ENCODE measurements around the gene RAB44.
"Not testable (repeated sequence)": the region's sequence is repeated elsewhere in the genome, so short reads cannot be mapped to it uniquely, and the experiment has no call there.

The RAB44 gene, protein sequence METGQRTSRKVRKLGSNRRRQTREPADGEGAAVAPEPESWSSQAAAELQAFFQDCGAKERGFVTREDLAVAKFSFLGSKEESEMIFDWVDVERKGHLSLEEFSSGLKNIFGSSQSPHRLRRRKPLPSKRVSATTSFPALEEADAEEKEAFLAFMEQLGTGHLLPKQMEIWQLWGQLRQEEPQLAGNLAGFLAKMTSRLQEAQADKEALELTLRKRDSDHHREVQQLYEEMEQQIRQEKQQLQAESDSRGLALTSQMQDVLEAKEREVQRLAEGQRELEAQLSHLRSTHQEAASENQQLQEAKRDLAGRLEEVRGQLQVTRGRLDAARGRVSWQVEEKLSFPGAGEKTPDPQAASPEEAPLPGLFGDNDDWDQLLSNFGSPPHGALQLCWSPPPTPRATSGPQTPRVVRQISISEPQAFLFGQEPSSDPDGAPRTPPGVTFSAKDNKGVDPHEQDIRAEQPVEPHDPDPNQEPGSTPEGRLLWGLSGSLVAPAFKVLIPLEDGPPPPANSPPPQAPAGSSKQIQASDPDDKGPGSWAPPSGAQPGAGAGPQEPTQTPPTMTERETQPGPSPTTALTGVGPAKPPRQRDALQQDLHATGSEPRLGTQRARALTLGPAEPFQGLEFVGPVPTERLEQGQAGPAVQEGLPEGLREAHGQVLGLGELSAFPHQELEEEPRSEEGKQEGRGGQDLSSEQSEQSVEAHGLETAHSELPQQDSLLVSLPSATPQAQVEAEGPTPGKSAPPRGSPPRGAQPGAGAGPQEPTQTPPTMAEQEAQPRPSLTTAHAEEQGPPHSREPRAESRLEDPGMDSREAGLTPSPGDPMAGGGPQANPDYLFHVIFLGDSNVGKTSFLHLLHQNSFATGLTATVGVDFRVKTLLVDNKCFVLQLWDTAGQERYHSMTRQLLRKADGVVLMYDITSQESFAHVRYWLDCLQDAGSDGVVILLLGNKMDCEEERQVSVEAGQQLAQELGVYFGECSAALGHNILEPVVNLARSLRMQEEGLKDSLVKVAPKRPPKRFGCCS

DNA sequence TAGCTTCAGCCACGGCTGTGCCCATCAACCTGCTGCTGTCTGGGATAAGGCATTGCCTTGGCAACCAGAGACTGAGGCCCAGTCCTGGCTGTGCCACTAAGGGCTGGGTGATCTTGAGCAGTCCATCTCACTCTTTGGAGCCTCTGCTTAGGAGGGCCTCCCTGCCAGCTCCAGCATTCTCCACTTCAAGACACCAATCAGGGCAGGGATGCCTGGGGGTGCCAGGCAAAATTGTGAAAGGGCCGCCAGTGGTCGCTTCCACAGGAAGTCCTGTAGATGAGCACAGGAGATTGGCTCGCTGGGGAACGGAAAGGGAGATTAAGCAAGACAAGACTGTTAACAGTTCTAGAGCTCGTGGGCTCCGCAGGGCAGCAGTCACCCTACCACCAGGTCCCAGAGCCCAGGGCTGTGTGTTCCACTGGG lies at the start of gene RAB44:
TSS of gene RAB44 (plus strand) at position 346 of the 423 bp plus-strand sequence. CDS start 6,410 bp downstream, outside the sequence.
- no peak for DNase-seq

DNA sequence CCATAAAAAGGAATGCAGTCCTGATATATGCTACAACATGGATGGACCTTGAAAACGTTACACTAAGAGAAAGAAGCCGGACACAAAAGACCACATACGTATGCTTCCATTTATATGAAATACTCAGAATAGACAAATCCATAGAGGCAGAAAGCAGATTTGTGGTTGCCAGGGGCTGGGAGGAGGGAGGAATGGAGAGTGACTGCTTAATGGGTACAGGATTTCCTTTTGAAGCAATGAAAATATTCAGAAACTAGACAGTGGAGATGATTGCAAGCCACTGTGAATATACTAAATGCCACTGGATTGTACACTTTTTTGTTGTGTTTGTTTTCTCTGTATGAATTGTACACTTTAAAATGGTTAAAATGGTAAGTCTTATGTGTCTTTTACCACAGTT lies 48.5 kb upstream of the RAB44 start:
- DNase-seq: no peak

DNA sequence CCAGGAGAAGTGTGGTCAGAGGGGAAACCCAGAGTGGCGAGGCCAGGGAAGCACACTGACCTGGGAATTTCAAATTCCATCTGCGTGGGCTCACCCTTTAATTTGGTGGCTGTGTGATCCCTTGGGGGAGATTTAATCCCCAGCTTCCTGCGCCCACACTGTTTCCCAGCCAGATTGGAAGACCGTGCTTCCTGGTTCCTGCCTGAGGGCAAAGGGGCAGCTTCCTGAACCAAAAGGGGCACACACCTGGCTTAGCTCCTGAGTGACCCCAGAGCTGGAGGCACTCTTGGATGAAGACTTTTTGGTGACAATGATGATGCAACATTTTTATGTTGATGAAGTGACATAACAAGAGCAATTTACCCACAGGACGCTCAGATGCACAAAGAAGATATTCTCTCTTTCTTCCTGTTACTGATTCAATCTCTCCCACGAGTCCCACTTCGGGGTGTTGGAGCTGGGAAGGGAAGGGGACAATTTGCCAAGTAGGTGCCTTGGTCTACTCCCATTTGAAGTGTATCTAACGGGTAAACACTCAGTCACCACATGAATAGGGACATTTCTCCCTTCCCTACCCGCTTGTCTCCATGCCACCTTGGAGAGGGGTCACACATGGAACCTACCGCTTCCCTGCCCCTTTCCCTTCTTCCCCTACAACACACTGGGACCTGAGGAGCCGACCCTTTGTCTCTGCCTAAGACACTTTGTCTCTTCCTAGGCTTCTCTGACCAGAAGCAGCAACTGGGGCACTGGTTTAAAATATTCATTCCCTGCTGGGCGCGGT lies 47.7 kb upstream of the RAB44 start:
- DNase-seq: no peak

DNA sequence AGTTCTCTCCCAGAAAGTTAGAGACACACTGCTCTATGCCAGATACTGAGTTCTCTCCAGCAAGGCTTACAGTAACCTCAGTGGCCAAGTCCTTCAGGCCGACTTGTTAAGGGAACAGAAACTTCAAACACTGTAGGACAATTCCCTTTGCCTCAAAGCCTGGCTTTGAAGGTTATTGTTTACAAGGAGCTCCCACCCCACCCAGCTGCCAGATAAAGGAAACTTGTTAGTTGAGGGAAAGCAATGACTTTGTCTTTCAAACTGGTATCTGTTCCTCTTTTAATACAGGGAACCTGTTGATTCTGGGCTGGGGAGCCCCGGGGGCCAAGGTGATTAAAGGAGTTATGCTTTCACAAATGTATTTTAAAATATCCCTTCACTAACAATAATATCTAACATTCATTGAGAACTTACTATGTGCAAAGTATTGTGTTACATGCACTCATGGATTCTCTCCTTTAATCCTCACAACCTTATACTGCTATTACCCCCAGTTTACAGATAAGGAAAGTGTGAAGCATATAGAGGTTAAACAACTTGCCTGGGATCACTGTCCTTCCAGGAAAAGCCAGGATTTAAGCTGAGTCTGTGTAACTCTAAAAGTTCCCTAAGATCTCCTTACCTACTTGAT lies 46.7 kb upstream of the RAB44 start:
- no peak for DNase-seq

DNA sequence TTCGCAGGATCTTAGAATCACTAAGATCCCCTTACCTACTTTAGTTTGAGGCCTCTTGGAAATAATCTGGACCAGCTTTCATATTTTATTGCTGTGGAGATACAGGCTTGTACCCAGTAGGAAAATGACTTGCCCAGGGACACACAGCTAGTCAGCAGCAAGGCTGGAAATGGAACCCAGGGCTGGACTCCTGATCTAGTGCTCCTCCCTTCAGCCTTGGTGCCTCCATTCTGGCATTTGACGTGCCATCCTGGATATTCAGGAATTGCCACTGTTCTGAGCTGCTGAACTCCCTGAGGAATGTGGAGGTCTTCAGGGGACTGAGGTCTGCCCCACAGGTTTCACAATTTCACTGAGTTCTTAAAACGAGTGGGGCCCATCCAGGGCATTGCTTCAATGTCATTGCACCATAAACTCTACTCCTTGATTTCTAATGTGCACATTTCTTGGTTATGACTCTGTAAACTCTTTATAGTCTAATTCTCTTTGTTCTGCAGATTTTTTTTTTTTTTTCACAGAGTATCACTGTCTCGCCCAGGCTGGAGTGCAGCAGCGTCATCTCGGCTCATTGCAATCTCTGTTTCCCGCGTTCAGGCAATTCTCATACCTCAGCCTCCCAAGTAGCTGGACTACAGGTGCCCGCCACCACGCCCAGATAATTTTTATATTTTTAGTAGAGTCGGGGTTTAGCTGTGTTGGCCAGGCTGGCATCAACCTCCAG lies 45.8 kb upstream of the RAB44 start:
- no peak for DNase-seq

DNA sequence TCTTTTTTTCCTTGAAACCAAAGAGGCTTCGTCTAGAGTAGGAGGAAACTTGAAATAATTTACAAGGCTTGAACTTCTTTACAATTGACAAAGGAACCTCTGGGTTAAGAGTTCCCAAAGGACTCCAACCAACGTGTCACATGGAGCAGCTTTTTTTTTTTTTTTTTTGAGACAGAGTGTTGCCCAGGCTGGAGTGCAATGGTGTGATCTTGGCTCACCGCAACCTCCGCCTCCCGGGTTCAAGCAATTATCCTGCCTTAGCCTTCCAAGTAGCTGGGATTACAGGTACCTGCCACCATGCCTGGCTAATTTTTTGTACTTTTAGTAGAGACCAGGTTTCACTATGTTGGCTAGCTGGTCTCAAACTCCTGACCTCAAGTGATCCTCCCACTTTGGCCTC lies 43.2 kb upstream of the RAB44 start:
- DNase-seq: not testable (repeated sequence)

DNA sequence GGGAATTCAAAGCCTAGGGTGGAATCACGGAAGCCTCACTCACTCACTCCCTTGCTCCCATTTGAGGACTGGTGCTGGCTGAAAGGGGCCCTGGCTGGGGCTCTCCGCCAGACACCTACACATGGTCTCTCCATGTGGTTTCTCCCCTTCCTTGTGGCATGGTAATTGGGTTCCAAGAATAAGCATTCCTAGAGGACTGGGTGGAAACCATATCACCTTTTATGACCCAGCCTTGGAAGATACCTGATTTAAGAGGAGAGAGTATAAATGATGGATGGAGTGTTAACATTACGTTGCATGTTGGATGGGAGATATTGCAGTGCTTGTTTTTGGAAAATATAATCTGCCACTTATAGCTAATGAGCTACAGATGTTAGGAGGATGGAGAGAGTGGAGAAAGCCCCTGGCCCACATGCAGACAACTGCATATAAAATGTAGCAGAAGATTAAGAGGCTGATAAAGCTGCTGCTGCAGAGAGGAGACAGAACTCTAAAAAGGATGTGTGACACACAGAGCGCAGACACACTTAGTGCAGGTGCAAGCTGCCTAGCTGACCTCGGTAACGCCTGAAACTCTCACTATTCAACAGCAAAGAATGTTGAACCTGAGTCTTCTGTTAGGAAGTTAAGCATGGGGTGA lies 42.4 kb upstream of the RAB44 start:
- DNase-seq: no peak

DNA sequence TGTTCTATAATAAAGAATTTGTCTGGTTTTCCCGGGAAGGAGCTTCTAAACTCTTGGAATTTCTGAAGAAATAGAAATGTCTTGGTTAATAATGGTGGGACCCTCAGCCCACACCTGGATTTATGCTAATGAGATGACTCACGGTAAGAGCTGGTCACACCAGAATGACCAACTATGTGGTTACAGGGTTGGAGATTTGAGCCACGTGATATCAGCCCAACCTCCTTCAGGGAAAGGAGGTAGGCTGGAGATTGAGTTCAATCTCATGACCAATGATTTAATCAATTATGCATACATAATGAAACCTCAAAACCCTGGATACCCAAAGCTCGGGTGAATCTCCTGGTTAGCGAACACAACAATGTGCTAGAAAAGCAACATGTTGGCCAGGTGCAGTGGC lies 41.2 kb upstream of the RAB44 start:
- no peak for DNase-seq

DNA sequence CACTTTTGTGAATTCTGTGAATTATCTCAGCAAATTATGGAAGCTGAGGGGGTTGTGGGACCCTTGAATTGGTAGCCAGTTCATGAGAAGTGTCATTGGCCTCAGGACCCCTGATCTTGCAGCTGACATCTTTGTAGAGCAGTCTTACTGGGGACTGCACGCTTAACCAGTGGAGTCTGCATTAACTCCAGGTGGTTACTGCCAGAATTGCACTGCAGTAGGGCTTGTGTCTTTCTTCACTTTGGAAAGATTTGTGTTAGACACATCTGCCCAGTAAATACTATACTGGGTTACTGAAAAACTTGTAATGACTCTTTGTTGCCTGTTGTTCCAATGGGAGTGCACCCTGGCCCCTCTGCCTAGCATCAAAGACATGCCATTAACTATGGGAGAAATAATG lies 40.4 kb upstream of the RAB44 start:
- no peak for DNase-seq

DNA sequence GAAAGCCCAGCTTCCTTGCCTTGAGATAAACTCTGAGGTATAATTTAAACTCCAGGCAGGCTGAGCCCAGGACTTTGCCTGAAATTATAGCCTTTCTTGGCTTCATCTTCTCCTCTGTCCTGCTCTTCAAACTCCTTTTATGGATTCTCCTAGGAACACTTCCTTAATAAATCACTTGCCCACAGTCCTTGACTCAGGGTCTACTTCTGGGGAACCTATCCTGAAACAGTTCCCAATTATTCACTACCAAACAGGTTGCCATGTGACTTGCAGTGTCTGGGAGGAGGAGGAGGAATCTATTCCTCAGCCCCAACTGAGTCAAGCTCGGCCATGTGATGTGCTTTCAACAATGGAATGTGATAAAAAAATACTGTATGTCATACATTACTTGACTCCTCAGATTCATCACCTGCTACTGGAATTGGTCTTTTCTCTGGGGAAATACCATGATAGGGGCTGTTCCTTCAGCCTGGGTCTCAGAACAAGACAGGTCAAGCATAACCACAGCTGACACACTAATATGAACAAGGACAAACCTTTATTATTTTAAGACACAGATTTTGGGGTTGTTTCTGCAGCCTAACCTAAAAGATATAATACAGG lies 39.6 kb upstream of the RAB44 start:
- no peak for DNase-seq

DNA sequence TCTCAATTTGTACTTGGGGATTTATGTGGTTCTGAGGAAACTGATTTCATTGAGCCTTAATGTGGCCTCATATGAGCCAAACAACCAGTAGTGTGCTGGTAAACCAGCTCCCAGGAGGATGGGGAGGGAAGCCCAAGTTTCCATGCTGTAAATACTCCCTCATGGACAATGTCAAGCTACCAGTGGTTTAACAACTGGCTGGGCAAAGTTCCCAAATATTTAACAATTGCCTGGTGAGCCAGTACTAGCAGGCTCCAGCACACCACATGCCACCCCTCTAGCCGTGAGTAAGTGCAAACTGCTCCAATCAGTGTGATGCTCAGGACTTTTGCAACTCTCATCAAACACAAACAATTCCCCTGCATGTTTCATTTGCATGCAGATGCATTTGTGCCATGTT lies 38.4 kb upstream of the RAB44 start:
- no peak for DNase-seq

DNA sequence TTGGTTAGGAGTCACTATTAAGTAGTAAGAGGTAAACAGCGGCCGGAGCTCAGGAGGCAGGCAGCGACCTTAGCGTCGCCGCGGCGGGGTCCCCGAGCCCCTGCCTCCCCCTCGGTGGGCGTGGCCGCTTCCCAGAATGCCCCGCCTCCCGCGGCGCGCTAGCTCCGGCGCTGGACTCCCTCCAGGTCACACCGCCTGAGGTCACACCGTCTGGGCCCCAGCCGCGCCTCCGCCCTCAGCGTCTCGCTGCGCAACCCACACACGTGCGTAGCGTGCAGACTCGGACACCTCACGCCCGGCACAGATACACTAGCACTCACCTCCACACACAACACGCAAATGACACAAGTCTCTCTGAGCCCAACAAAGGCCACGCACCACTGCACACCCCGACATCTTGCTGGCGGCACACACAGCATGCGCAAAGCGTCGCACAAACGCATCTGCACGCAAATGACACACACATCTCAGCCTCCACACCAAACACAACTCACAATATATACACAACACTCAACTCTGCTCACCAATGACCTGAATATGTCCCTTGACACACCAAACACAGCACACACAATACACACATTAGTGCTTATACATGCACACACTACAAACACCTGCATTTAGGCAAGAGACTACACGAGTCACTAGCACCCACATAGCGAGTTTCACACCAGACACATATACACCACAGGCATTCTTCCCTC lies 36.7 kb upstream of the RAB44 start:
- no peak for DNase-seq

DNA sequence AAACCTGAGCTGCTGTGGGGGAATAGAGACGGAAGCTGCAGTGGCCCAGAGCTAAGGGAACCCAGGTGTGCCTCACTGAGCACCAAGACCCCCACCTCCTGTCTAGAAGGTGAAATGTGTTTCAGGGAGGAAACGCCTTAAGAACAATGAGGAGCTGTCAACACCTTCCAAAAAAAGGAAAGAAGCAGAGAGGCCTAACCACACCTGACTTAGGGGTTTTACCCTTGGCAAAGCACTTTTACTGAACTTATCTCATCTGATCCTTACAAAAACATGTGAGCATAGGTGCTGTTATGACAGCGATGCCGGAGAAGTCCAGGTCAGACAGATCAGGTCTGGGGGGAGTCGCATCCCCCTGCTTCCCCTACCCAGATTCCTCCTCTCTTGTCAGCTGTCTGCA lies 35.2 kb upstream of the RAB44 start:
- DNase-seq: no peak

DNA sequence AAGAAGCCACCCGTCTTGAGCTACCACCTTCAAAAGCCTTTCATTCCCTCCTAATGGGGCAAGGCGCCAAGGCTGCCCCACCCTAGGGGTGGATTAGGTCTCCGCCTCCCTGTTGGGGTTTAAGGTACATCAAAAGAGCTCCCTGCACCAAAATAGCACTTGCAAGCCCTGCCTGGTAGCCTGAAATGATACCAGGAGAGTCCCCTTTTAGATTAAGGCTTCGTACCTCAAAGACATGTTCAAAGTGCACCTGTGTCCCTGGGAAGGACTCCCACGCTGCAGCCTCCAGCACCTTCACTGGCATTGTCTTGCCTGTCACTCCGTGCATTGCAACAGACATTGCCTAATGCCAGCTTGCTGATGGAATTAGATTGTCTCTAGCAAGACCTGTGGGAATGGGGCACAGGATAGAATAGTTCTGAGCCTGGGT lies 34.8 kb upstream of the RAB44 start:
- DNase-seq: no peak

DNA sequence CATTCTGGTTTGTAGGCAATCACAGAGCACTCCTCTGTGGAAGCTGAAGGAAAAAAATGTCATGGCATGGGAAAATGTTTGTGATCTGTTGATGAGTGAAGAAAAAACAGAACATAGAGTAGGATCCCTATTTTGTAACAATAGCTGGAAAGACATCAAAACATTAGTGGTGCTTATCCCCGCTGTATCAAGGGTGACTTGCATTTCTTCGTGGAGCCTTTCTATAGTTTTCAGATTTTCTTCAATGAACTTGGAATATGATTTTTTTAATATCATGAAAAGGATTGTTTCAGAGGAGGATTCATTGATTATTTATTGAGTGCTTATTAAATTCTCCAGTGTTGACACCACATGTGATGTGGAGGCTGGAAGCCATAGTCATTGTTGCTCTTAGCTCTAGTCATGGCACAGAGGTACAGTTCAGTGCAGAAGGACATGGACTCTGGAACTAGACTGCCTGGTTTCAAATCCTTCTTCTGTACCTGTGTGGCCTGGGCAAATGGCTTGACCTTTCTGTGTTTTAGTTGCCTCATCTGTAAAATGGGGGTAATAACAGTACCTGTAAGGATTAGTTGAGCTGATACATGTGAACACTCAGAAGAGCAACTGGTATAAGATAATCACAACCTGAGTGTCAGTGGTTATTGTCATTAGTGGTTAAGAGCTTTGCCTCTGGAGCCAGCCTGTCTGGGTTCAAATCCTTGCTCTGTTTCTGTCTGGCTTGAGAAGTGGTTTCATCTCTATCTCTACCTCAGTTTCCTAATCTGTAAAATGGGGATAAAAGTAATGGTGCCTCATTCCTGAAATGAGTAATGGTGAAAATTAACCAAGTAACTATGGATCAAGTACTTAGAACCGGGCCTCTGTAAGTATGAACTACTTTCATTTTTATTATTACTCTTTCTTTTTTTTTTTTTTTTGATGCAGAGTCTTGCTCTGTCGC lies 33.9 kb upstream of the RAB44 start:
- DNase-seq: no peak

DNA sequence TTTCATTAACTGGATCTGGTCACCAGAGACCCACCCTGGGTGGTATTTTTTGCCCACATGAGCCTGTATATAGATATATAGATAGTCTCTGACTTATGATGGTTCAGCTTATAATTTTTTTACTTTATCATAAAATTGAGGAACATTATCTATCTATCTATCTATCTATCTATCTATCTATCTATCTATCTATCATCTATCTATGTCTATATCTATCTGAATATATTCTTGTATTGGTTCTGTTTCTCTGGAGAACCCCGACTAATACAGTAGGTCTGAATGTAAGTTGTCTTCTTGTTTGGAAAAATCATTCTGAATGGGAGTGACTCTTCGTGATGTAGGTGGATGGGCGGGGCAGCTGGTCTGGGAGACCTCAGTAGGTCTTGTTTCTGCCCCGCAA lies 32.4 kb upstream of the RAB44 start:
- no peak for DNase-seq

DNA sequence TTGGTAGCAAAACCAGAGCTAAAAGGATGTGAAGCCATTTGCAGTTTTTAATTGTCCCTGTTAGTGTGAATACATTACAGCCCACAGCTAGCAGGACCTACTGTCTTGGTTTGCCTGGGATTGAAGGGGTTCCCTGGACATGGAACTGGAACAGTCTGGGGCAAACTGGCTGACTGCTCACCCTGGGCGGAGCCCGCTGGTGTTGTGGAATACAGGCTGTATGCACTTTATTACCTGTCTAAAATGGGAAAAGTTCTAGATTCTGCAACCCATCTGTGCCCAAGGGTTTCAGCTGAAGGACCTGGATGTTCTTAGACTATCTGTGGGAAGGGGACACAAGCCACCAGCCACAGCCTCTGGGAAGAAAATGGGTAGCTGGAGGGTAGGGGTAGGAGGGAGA lies 31.3 kb upstream of the RAB44 start:
- DNase-seq: no peak

DNA sequence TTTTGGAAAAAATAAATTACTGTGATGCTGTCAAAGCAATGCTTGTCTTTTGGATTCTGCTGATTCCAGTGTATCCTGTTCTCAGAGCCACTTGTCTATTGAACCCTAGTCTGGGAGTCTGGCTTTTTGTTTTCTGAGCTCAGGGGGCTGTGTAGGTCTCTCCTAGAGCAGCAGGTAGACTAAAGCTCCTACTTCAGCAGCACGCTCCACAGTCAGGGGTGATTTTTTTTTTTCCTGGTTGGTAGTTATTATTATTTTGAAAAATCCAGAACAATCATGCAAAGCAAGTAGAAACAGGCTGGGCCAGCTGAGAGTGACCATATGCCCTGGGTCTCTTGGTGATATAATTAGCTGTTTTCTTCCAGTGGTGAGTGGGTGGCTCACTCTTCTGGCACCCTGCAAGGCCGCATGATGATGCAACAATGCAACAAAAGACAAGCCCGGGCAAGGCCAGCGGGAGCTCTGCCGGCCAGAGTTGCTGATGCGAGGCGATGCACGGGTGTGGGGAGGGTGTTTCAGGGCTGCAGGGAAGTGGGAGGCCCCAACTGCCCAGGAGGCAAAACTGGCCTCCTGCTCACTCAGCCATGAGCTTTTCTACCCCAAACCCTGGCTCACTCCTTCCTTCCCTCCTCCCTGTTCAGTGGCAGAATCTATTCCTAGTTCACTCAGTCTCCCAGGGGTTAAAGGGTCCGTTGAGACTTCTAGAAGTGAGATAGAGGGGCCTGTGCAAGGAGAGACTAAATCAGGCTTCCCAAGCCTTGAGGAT lies 30.6 kb upstream of the RAB44 start:
- DNase-seq: peak; percentile 72

Measured in NCI-H2081 treated with DMSO at 0.1 percent for 48 hours (cell line).